ENCODE results near the gene HGF.

DNA sequence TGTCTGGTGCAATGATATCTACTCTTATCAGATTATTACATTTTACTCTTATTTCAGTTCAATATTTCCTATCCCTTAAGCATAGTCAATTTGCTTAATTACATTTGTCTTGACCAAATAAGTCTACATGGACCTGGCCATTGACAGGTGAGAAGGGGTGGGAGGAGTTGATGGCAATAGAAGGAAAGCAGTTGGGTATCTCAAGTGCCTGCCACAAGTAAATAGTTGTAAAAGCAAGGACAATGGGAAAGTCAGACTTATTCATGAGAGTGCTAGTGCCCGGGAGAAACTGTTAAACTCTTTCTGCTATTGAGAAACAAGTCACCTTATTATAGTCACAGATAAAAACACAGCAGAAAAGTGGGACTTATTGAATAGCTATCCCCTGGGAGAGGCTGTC is 32.4 kb upstream of the HGF start:
- no peak for TF ChIP-seq CTCF (IDR thresholded peaks at IDR 0.05)
- TF ChIP-seq POLR2A (IDR thresholded peaks at IDR 0.05): no peak

Data from uterus (tissue), 2 donors.